GM12891 (cell line): ENCODE results near the gene CLEC5A.
A peak's percentile ranks its signal among the peaks of the same experiment; 100 is the strongest.

Experiments
- DNase-seq: peaks from one replicate; pipeline ENCODE4 v3.0.0; 2011; ENCODE audit warnings: low spot score; ENCODE audit not compliant: insufficient read length
- FAIRE-seq: peaks from 2 replicates; lab custom pipeline; 2011; peaks lifted over from hg19 to GRCh38; lab: Jason Lieb, UNC
- PAX5 ChIP-seq: IDR thresholded peaks from 2 replicates; pipeline ENCODE4 v1.6.1; 2011; ENCODE audit warnings: low read length, moderate library complexity, mild to moderate bottlenecking; ENCODE audit not compliant: insufficient read depth, severe bottlenecking
- POLR2A ChIP-seq: IDR thresholded peaks from 2 replicates; pipeline ENCODE4 v1.6.1; 2011; ENCODE audit warnings: low read depth, low read length, control low read depth
- POLR2AphosphoS5 ChIP-seq: IDR thresholded peaks from 2 replicates; pipeline ENCODE4 v1.6.1; 2011; ENCODE audit warnings: low read depth, low read length, control low read depth
- POU2F2 ChIP-seq: IDR thresholded peaks from 2 replicates; pipeline ENCODE4 v1.6.1; 2011; ENCODE audit warnings: low read depth, mild to moderate bottlenecking, control low read depth, low read length, moderate library complexity
- SPI1 ChIP-seq: IDR thresholded peaks from 2 replicates; pipeline ENCODE4 v1.6.1; 2011; ENCODE audit warnings: low read depth, low read length, control low read depth
- TAF1 ChIP-seq: IDR thresholded peaks from 2 replicates; pipeline ENCODE4 v1.6.1; 2011; ENCODE audit warnings: low read depth, low read length, control low read depth

The CLEC5A gene

GRCh38 chr7:141976524-141977245, 29.9 kb upstream of the CLEC5A start:
- DNase-seq (no peak), FAIRE-seq (no peak)
- TF ChIP-seq TAF1 = no peak
- TF ChIP-seq POLR2AphosphoS5 = no peak
- no peak for TF ChIP-seq POU2F2
- no peak for TF ChIP-seq SPI1
- no peak for TF ChIP-seq POLR2A
- TF ChIP-seq PAX5 = no peak

GRCh38 chr7:141975806-141976523, 29.2 kb upstream of the CLEC5A start:
- FAIRE-seq = peak; percentile 81
- no peak for TF ChIP-seq POU2F2
- TF ChIP-seq PAX5 = no peak
- peak; percentile 68 for TF ChIP-seq SPI1
- DNase-seq = peak; percentile 30

- DNase-seq = no peak
- TF ChIP-seq POLR2A (no peak), POU2F2 (no peak), SPI1 (no peak), PAX5 (no peak), TAF1 (no peak), POLR2AphosphoS5 (no peak)
- FAIRE-seq = no peak
These were observed 28.1 kb upstream of the CLEC5A start for GRCh38 chr7:141974831-141975230.

GRCh38 chr7:141973673-141974072, 26.9 kb upstream of the CLEC5A start, which contains the start of gene TAS2R38:
Gene TAS2R38, minus strand, starts transcription at chr7:141973773. Its CDS starts 84 bp downstream, at chr7:141973689.
- TF ChIP-seq PAX5 (no peak), POU2F2 (no peak), SPI1 (no peak), POLR2AphosphoS5 (no peak), POLR2A (no peak), TAF1 (no peak)
- FAIRE-seq (no peak), DNase-seq (no peak)

GRCh38 chr7:141960687-141961422, 14.1 kb upstream of the CLEC5A start:
- FAIRE-seq (no peak), DNase-seq (peak; percentile 9)
- TF ChIP-seq POLR2AphosphoS5 (no peak), PAX5 (no peak), POLR2A (no peak), TAF1 (no peak), POU2F2 (no peak), SPI1 (peak; percentile 95)

DNA sequence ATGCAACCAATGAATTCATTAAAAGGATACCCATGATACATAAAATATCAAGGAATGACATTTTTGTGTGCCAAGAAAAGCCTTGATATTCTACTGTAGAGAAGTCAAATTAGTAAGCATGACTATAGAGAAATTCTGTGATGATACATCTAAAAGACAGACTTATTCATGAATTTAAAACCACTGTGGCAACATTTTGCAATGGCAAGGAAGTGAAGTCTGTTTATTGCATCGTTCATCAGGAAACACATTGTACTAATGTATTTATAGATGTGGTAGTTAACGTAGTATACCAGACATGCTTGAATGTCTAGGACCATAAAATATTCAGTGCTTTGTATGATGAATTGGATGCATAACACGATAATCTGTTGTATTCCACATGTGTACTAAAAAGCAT, 9.3 kb upstream of the CLEC5A start:
- FAIRE-seq (no peak), DNase-seq (no peak)
- TF ChIP-seq PAX5 = no peak
- TF ChIP-seq POLR2AphosphoS5 = no peak
- no peak for TF ChIP-seq TAF1
- no peak for TF ChIP-seq POU2F2
- TF ChIP-seq SPI1 = no peak
- TF ChIP-seq POLR2A = no peak

DNA sequence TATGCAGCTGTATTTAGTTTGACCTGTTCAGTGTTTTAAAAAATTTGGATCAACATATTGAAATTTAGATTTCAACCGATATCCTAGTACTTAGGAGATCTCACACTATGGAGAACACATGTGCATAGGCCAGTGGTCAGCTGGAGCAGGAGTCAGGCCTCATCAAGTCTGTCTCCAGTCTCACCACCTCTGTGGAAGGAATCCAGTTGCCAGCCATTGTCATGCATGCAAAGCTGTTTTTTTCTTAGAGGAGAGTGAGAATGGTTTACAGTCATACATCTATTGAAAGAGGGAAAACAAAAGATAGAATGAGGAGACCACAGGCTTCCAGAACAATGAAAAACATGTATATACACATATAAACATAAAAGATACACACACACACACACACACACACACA, 7.6 kb upstream of the CLEC5A start:
- no peak for DNase-seq
- FAIRE-seq = no peak
- TF ChIP-seq POU2F2 (no peak), POLR2AphosphoS5 (no peak)

GRCh38 chr7:141952461-141952860, 5.7 kb upstream of the CLEC5A start:
- FAIRE-seq (no peak), DNase-seq (no peak)
- no peak for TF ChIP-seq POU2F2

- FAIRE-seq (no peak), DNase-seq (no peak)
- TF ChIP-seq PAX5 (no peak), SPI1 (no peak), TAF1 (no peak), POLR2A (no peak), POLR2AphosphoS5 (no peak), POU2F2 (no peak)
These were observed 4.0 kb upstream of the CLEC5A start for GRCh38 chr7:141950806-141951205.

- no peak for DNase-seq
- FAIRE-seq = no peak
- TF ChIP-seq TAF1 = no peak
- TF ChIP-seq PAX5 = no peak
- no peak for TF ChIP-seq POLR2A
- no peak for TF ChIP-seq SPI1
- no peak for TF ChIP-seq POU2F2
These were observed 3.1 kb upstream of the CLEC5A start for GRCh38 chr7:141949911-141950310.
